ENCODE data around the gene TCEAL4. TPM values are rescaled to one million over a fixed set of nuclear protein-coding genes. Genes with fewer than 3 reads are reported as not detected.

The TCEAL4 gene
- 109 to 154 TPM (median 117 TPM) in 5 replicates for total RNA-seq (2022; extraction: Qiagen RNA extraction)

GRCh38 chrX:103585411-103586313 lies at the start of gene TCEAL4:
TSS of gene TCEAL4 (plus strand) at chrX:103585515. CDS start at chrX:103586676, 1,161 bp downstream.

GRCh38 chrX:103607364-103608305 lies 22.3 kb downstream of the TCEAL4 start, which contains the start of gene TCEAL3:
TSS of gene TCEAL3 (plus strand) at chrX:103607963. CDS start at chrX:103609065, 1,102 bp downstream.

GRCh38 chrX:103628386-103629317 lies 43.3 kb downstream of the TCEAL4 start, which contains the start of gene TCEAL1:
TSS of gene TCEAL1 (plus strand) at chrX:103628975. CDS start at chrX:103629917, 942 bp downstream.

Other genes with a start within 250 kb of the TCEAL4 start
- gene TCEAL9, start 229.0 kb upstream of the TCEAL4 start, total RNA-seq (2022; extraction: Qiagen RNA extraction) = 88.1 to 146 TPM (median 97.0 TPM) in 5 replicates
- 239 to 261 TPM (median 251 TPM) in 5 replicates for gene BEX3, start 209.0 kb upstream of the TCEAL4 start, total RNA-seq (2022; extraction: Qiagen RNA extraction)
- 0.06 to 0.15 TPM (median 0.10 TPM) in 5 replicates for gene RAB40A, start 66.0 kb upstream of the TCEAL4 start, total RNA-seq (2022; extraction: Qiagen RNA extraction)
- 15.9 to 23.3 TPM (median 17.0 TPM) in 5 replicates for gene TCEAL3, start 22.4 kb downstream of the TCEAL4 start, total RNA-seq (2022; extraction: Qiagen RNA extraction)
- gene TCEAL1, start 43.5 kb downstream of the TCEAL4 start, total RNA-seq (2022; extraction: Qiagen RNA extraction) = 34.1 to 45.4 TPM (median 38.3 TPM) in 5 replicates
- gene MORF4L2, start 101.2 kb downstream of the TCEAL4 start, total RNA-seq (2022; extraction: Qiagen RNA extraction) = 423 to 1,137 TPM (median 469 TPM) in 5 replicates
- gene TMEM31, start 125.4 kb downstream of the TCEAL4 start, total RNA-seq (2022; extraction: Qiagen RNA extraction) = not detected in 5 replicates
- 0.05 TPM in 1 of 5 replicates, not detected in the others for gene PLP1, start 191.3 kb downstream of the TCEAL4 start, total RNA-seq (2022; extraction: Qiagen RNA extraction)
- 0.02 to 0.05 TPM (median 0.03 TPM) in 4 of 5 replicates, not detected in the other for gene RAB9B, start 246.7 kb downstream of the TCEAL4 start, total RNA-seq (2022; extraction: Qiagen RNA extraction)

Data from A549 treated with AZD2906 at 1 μM for 4 hours (cell line).